GM10248 (cell line): ENCODE results near the gene LAMA3.

Experiments used
- CTCF ChIA-PET: fragments of 300-600 bp; sonication (Branson Sonifier 250); formaldehyde crosslinking; extraction: SDS; loops from one replicate; lab custom pipeline; 2021; ENCODE audit warnings: antibody characterized with exemption; lab: Yijun Ruan, JAX
- POLR2A ChIA-PET: fragments of 350-650 bp; sonication (Branson Sonifier 250); formaldehyde crosslinking; extraction: SDS; loops from one replicate; lab custom pipeline; 2020; ENCODE audit warnings: antibody characterized with exemption; lab: Yijun Ruan, JAX
- DNase-seq: peaks from one replicate; pipeline ENCODE4 v3.0.0; 2012; ENCODE audit errors: extremely low spot score
- CTCF ChIP-seq: IDR thresholded peaks from 2 replicates; pipeline ENCODE4 v1.5.1; 2012; ENCODE audit warnings: mild to moderate bottlenecking, low read depth; ENCODE audit errors: extremely low read depth, missing control alignments, control extremely low read depth

LAMA3 gene

GRCh38 chr18:23867006-23867405 is 177.8 kb downstream of the LAMA3 start:
- ChIA-PET POLR2A (no interaction called here), CTCF (no interaction called here)
- DNase-seq: no peak
- TF ChIP-seq CTCF: no peak

- ChIA-PET CTCF (interaction anchor here (0.8 kb wide), 1 partner anchor 10 kb away, joined by 3 read pairs; no protein-coding TSS in a partner anchor), POLR2A (no interaction called here)
- DNase-seq: no peak
- TF ChIP-seq CTCF: no peak
Observed at GRCh38 chr18:23868136-23868785, 179.0 kb downstream of the LAMA3 start.

- CTCF ChIA-PET: interaction anchor here (1.4 to 1.7 kb wide), 2 partner anchors 9 to 13 kb away, joined by 3 to 5 read pairs; no protein-coding TSS in a partner anchor
- POLR2A ChIA-PET: no interaction called here
- TF ChIP-seq CTCF: no peak
- no peak for DNase-seq
Observed at GRCh38 chr18:23870676-23871380, 181.6 kb downstream of the LAMA3 start.

GRCh38 chr18:23871410-23871809 is 182.2 kb downstream of the LAMA3 start:
- no peak for DNase-seq
- ChIA-PET CTCF (interaction anchor here (1.4 to 1.7 kb wide), 3 partner anchors 9 to 12 kb away, joined by 3 to 5 read pairs (median 4); no protein-coding TSS in a partner anchor), POLR2A (no interaction called here)
- TF ChIP-seq CTCF: no peak

GRCh38 chr18:23872701-23873550 is 183.7 kb downstream of the LAMA3 start:
- ChIA-PET CTCF (interaction anchor here (1.4 kb wide), 1 partner anchor 13 kb away, joined by 4 read pairs; no protein-coding TSS in a partner anchor), POLR2A (no interaction called here)
- TF ChIP-seq CTCF: no peak

More at GRCh38 chr18:23872701-23873550, 183.7 kb downstream of the LAMA3 start:
- DNase-seq: no peak
